Measurements from ENCODE around the gene ENOX1. TPM values are rescaled to one million over a fixed set of nuclear protein-coding genes. Genes with fewer than 3 reads are reported as not detected.
A peak's percentile ranks its signal among the peaks of the same experiment; 100 is the strongest.

ENOX1 gene
- total RNA-seq, 2 donors from 2014 or later = 0.33 TPM; not detected in 1

GRCh38 chr13:43316946-43317353, 469.8 kb downstream of the ENOX1 start:
- 70% methylated on average over 3 to 4 of the region's 4 CpGs for WGBS, 2 experiments (ENCODE audit: insufficient coverage in 1 of 2, insufficient read length in 1 of 2)
- Mint-ChIP-seq H3K36me3 (ENCODE audit: low read depth) (no peaks in the 10 kb centered on the region), H3K27me3 (ENCODE audit: insufficient read depth) (peaks cover 10% of the 10 kb centered on the region), H3K9me3 (no peaks in the 10 kb centered on the region), H3K4me1 (peaks cover 25% of the 10 kb centered on the region), H3K4me3 (peak overlapping the region; percentile 16), H3K27ac (no peak overlapping the region)
- no peaks in the 10 kb centered on the region for H3K9me3 ChIP-seq (ENCODE audit: control insufficient read depth, low read length)
- peaks cover 14% of the 10 kb centered on the region for H3K27me3 ChIP-seq (ENCODE audit: control insufficient read depth, insufficient read depth, low read length, poor library complexity, severe bottlenecking)
- H3K4me3 ChIP-seq (ENCODE audit: low read length) = no peak overlapping the region
- DNase-seq = peak; percentile 50
- TF ChIP-seq, protein P1, sequence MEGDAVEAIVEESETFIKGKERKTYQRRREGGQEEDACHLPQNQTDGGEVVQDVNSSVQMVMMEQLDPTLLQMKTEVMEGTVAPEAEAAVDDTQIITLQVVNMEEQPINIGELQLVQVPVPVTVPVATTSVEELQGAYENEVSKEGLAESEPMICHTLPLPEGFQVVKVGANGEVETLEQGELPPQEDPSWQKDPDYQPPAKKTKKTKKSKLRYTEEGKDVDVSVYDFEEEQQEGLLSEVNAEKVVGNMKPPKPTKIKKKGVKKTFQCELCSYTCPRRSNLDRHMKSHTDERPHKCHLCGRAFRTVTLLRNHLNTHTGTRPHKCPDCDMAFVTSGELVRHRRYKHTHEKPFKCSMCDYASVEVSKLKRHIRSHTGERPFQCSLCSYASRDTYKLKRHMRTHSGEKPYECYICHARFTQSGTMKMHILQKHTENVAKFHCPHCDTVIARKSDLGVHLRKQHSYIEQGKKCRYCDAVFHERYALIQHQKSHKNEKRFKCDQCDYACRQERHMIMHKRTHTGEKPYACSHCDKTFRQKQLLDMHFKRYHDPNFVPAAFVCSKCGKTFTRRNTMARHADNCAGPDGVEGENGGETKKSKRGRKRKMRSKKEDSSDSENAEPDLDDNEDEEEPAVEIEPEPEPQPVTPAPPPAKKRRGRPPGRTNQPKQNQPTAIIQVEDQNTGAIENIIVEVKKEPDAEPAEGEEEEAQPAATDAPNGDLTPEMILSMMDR (conservative IDR thresholded peaks at IDR 0.05) = no peak
- H3K27ac ChIP-seq (ENCODE audit: low read depth, low read length) = peak overlapping the region; percentile 18
- H3K4me1 ChIP-seq (ENCODE audit: control insufficient read depth, insufficient read depth, low read length) = no peaks in the 10 kb centered on the region
- H3K9ac ChIP-seq (ENCODE audit: extremely low read depth, low read length, poor library complexity, severe bottlenecking) = no peak overlapping the region
- no peaks in the 10 kb centered on the region for H3K36me3 ChIP-seq (ENCODE audit: control insufficient read depth, insufficient read depth, low read length)

- TF ChIP-seq, protein P1 (conservative IDR thresholded peaks at IDR 0.05) = no peak
- no peaks in the 10 kb centered on the region for H3K4me1 ChIP-seq (ENCODE audit: control insufficient read depth, insufficient read depth, low read length)
- Mint-ChIP-seq H3K4me1 (peaks cover 25% of the 10 kb centered on the region), H3K27me3 (ENCODE audit: insufficient read depth) (peaks cover 6% of the 10 kb centered on the region), H3K4me3 (no peak overlapping the region), H3K9me3 (no peaks in the 10 kb centered on the region), H3K27ac (no peak overlapping the region), H3K36me3 (ENCODE audit: low read depth) (no peaks in the 10 kb centered on the region)
- H3K36me3 ChIP-seq (ENCODE audit: control insufficient read depth, insufficient read depth, low read length) = no peaks in the 10 kb centered on the region
- no peak overlapping the region for H3K27ac ChIP-seq (ENCODE audit: low read depth, low read length)
- H3K9ac ChIP-seq (ENCODE audit: extremely low read depth, low read length, poor library complexity, severe bottlenecking) = no peak overlapping the region
- WGBS, 2 experiments (ENCODE audit: insufficient coverage in 1 of 2, insufficient read length in 1 of 2) = 55% methylated on average over 2 of the region's 2 CpGs; no CpG with 5 or more reads in 1 of the 2 experiments
- H3K27me3 ChIP-seq (ENCODE audit: control insufficient read depth, insufficient read depth, low read length, poor library complexity, severe bottlenecking) = peaks cover 7% of the 10 kb centered on the region
- no peak overlapping the region for H3K4me3 ChIP-seq (ENCODE audit: low read length)
- H3K9me3 ChIP-seq (ENCODE audit: control insufficient read depth, low read length) = no peaks in the 10 kb centered on the region
- DNase-seq = no peak
Measured at GRCh38 chr13:43316281-43316680, 470.5 kb downstream of the ENOX1 start.

DNA sequence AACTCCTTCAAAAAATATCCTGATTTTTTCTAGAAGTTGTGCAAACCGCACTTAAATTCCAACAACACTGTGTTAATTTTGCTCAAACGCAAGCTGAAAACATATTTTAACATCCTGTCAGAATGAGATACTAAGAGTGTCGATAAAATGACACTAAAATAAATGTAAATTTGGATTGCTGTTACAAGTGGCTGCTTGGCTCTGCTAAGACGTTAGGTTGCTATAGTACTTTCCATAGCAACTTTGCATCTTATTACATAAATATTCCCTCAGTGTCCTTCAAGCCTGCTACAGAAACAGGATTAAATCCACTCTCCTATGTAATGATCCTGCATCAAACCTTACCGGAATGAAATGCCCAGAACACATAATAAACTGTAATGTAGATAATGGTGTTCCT, 471.2 kb downstream of the ENOX1 start:
- no peaks in the 10 kb centered on the region for H3K27me3 ChIP-seq (ENCODE audit: control insufficient read depth, insufficient read depth, low read length, poor library complexity, severe bottlenecking)
- H3K9me3 Mint-ChIP-seq = no peaks in the 10 kb centered on the region
- WGBS, 2 experiments (ENCODE audit: insufficient coverage in 1 of 2, insufficient read length in 1 of 2) = 94 to 96% methylated on average over 4 to 5 of the region's 5 CpGs
- TF ChIP-seq, protein P1 (conservative IDR thresholded peaks at IDR 0.05) = no peak
- peaks cover 25% of the 10 kb centered on the region for H3K4me1 Mint-ChIP-seq
- H3K36me3 ChIP-seq (ENCODE audit: control insufficient read depth, insufficient read depth, low read length) = no peaks in the 10 kb centered on the region
- H3K4me3 ChIP-seq (ENCODE audit: low read length) = no peak overlapping the region
- H3K36me3 Mint-ChIP-seq (ENCODE audit: low read depth) = no peaks in the 10 kb centered on the region
- H3K9me3 ChIP-seq (ENCODE audit: control insufficient read depth, low read length) = no peaks in the 10 kb centered on the region
- H3K4me3 Mint-ChIP-seq = no peak overlapping the region
- no peak overlapping the region for H3K27ac ChIP-seq (ENCODE audit: low read depth, low read length)
- H3K9ac ChIP-seq (ENCODE audit: extremely low read depth, low read length, poor library complexity, severe bottlenecking) = no peak overlapping the region
- H3K4me1 ChIP-seq (ENCODE audit: control insufficient read depth, insufficient read depth, low read length) = no peaks in the 10 kb centered on the region
- no peak overlapping the region for H3K27ac Mint-ChIP-seq
- peaks cover 5% of the 10 kb centered on the region for H3K27me3 Mint-ChIP-seq (ENCODE audit: insufficient read depth)
- DNase-seq = no peak

Data from endodermal cell (in vitro differentiated cells).